ENCODE measurements around the gene EPHB2.

- TF ChIP-seq POLR2A (IDR thresholded peaks at IDR 0.05) (no peak), EP300 (IDR thresholded peaks at IDR 0.05) (no peak)
These were observed 249.1 kb downstream of the EPHB2 start for GRCh38 chr1:22959545-22960360.
